DOHH2 (cell line): ENCODE results near the gene SUCLA2.

Experiments
- H3F3A ChIP-seq: fragments of 200-600 bp; sonication (generic), shearing (Covaris generic); 2 replicates; pipeline ENCODE4 v1.6.0; 2016; ENCODE audit warnings: antibody characterized with exemption, mild to moderate bottlenecking; ENCODE audit not compliant: control insufficient read depth, insufficient read depth
- H3K27ac ChIP-seq: fragments of 200-600 bp; sonication (generic); 2 replicates; pipeline ENCODE4 v1.5.1; 2014; ENCODE audit warnings: low read depth, mild to moderate bottlenecking, low read length, moderate library complexity
- H3K27me3 ChIP-seq: fragments of 200-600 bp; sonication (generic); 2 replicates; pipeline ENCODE4 v1.6.1; 2014; ENCODE audit warnings: mild to moderate bottlenecking, low read length, mixed read lengths; ENCODE audit not compliant: control insufficient read depth
- H3K36me3 ChIP-seq: fragments of 200-600 bp; sonication (generic); 2 replicates; pipeline ENCODE4 v1.6.1; 2014; ENCODE audit warnings: mild to moderate bottlenecking, low read length, moderate library complexity, mixed read lengths; ENCODE audit not compliant: control insufficient read depth
- H3K4me1 ChIP-seq: fragments of 200-600 bp; sonication (generic); 2 replicates; pipeline ENCODE4 v1.6.1; 2014; ENCODE audit warnings: mild to moderate bottlenecking, low read length, mixed read lengths; ENCODE audit not compliant: control insufficient read depth
- H3K4me2 ChIP-seq: fragments of 200-600 bp; sonication (generic); 2 replicates; pipeline ENCODE4 v1.6.0; 2014; ENCODE audit warnings: mild to moderate bottlenecking, low read length, moderate library complexity
- H3K4me3 ChIP-seq: fragments of 200-600 bp; sonication (generic); 2 replicates; pipeline ENCODE4 v1.5.1; 2014; ENCODE audit warnings: mild to moderate bottlenecking, low read length, mixed read lengths
- H3K79me2 ChIP-seq: fragments of 200-600 bp; sonication (generic); 2 replicates; pipeline ENCODE4 v1.6.1; 2014; ENCODE audit warnings: mild to moderate bottlenecking, low read length, mixed read lengths; ENCODE audit not compliant: control insufficient read depth
- H3K9me2 ChIP-seq: fragments of 200-600 bp; sonication (generic); replicated peaks from 2 replicates; pipeline ENCODE4 v1.6.1; 2014; ENCODE audit warnings: mild to moderate bottlenecking, low read length, mixed read lengths; ENCODE audit not compliant: control insufficient read depth
- H3K9me3 ChIP-seq: fragments of 200-600 bp; sonication (generic); 2 replicates; pipeline ENCODE4 v1.6.1; 2014; ENCODE audit warnings: antibody characterized with exemption, low read length, mixed read lengths; ENCODE audit not compliant: control insufficient read depth, insufficient read depth
- H4K20me1 ChIP-seq: fragments of 200-600 bp; sonication (generic); 2 replicates; pipeline ENCODE4 v1.6.0; 2014; ENCODE audit warnings: low read depth, mild to moderate bottlenecking, antibody characterized with exemption, low read length, moderate library complexity; ENCODE audit not compliant: control insufficient read depth, insufficient read depth
- CTCF ChIP-seq: fragments of 200-600 bp; sonication (generic); IDR thresholded peaks from one replicate; pipeline ENCODE4 v1.5.1; 2014; ENCODE audit warnings: antibody characterized with exemption, mild to moderate bottlenecking, low read depth, low read length; ENCODE audit not compliant: poor library complexity, severe bottlenecking
- EZH2phosphoT487 ChIP-seq: fragments of 200-600 bp; sonication (generic); IDR thresholded peaks from 2 replicates; pipeline ENCODE4 v1.6.1; 2017; ENCODE audit warnings: borderline replicate concordance, mild to moderate bottlenecking, antibody characterized with exemption, low read length, moderate library complexity, mixed read lengths

The SUCLA2 gene

GRCh38 chr13:48042894-48043293 is 41.8 kb upstream of the SUCLA2 start:
- Histone ChIP-seq H3K4me3 (no peak overlapping the region), H3K4me1 (peaks cover 13% of the 10 kb centered on the region), H3K79me2 (peaks cover 20% of the 10 kb centered on the region), H3F3A (peaks cover 15% of the 10 kb centered on the region), H3K27me3 (no peaks in the 10 kb centered on the region), H4K20me1 (no peaks in the 10 kb centered on the region), H3K9me2 (no peaks in the 10 kb centered on the region), H3K36me3 (peaks cover 70% of the 10 kb centered on the region), H3K9me3 (no peaks in the 10 kb centered on the region), H3K4me2 (no peak overlapping the region), H3K27ac (no peak overlapping the region)
- TF ChIP-seq CTCF = no peak
- no peak for TF ChIP-seq EZH2phosphoT487

GRCh38 chr13:48040896-48041295 is 39.8 kb upstream of the SUCLA2 start:
- H4K20me1 ChIP-seq = no peaks in the 10 kb centered on the region
- no peak overlapping the region for H3K4me3 ChIP-seq
- H3K27me3 ChIP-seq = no peaks in the 10 kb centered on the region
- H3K4me1 ChIP-seq = peaks cover 23% of the 10 kb centered on the region
- peaks cover 33% of the 10 kb centered on the region for H3K79me2 ChIP-seq
- peaks cover 56% of the 10 kb centered on the region for H3K36me3 ChIP-seq
- H3K4me2 ChIP-seq = no peak overlapping the region
- H3K9me2 ChIP-seq = no peaks in the 10 kb centered on the region
- TF ChIP-seq CTCF (no peak), EZH2phosphoT487 (no peak)
- peaks cover 23% of the 10 kb centered on the region for H3F3A ChIP-seq
- no peaks in the 10 kb centered on the region for H3K9me3 ChIP-seq
- no peak overlapping the region for H3K27ac ChIP-seq

GRCh38 chr13:48040049-48040448 is 39.0 kb upstream of the SUCLA2 start:
- no peak overlapping the region for H3K4me3 ChIP-seq
- H4K20me1 ChIP-seq = no peaks in the 10 kb centered on the region
- peaks cover 25% of the 10 kb centered on the region for H3K4me1 ChIP-seq
- H3K9me3 ChIP-seq = no peaks in the 10 kb centered on the region
- no peaks in the 10 kb centered on the region for H3K27me3 ChIP-seq
- H3K27ac ChIP-seq = no peak overlapping the region
- peaks cover 39% of the 10 kb centered on the region for H3K79me2 ChIP-seq
- H3K9me2 ChIP-seq = no peaks in the 10 kb centered on the region
- peaks cover 23% of the 10 kb centered on the region for H3F3A ChIP-seq
- H3K4me2 ChIP-seq = no peak overlapping the region
- H3K36me3 ChIP-seq = peaks cover 54% of the 10 kb centered on the region
- TF ChIP-seq EZH2phosphoT487 (no peak), CTCF (no peak)
